Measurements from ENCODE around the gene ABCB6. TPM values are rescaled to one million over a fixed set of nuclear protein-coding genes. Genes with fewer than 3 reads are reported as not detected.
A peak's percentile ranks its signal among the peaks of the same experiment; 100 is the strongest.

ABCB6 gene
- total RNA-seq, 3 donors from 2014 or later: 6.7 to 21.3 (median 10.4) TPM

- TF ChIP-seq CTCF (IDR thresholded peaks at IDR 0.05): no peak
- H3K9me3 ChIP-seq: no peaks in the 10 kb centered on the region
- peaks cover 4% of the 10 kb centered on the region for H3K36me3 ChIP-seq (ENCODE audit: low read depth)
- H3K4me3 ChIP-seq: peak within 1 kb of the TSS; percentile 91
- DNase-seq (peak; percentile 93 to 96 (median 95)), ATAC-seq (peak; percentile 89)
- intact Hi-C loops (cut with DNase I, micrococcal nuclease): no loop called here
- peaks cover 27% of the 10 kb centered on the region for H3K4me1 ChIP-seq (ENCODE audit: low read depth)
Observed at GRCh38 chr2:219176818-219177551, 41.8 kb downstream of the ABCB6 start, which contains the start of gene CNPPD1. TSS of gene CNPPD1 (minus strand) at chr2:219176925. CDS start at chr2:219176828, 97 bp downstream.

- Histone ChIP-seq H3K36me3 (ENCODE audit: low read depth) (peaks cover 4% of the 10 kb centered on the region), H3K9me3 (no peaks in the 10 kb centered on the region), H3K4me3 (peak overlapping the region; percentile 91), H3K4me1 (ENCODE audit: low read depth) (peaks cover 24% of the 10 kb centered on the region)
- intact Hi-C loops (cut with DNase I, micrococcal nuclease): no loop called here
- ATAC-seq: peak; percentile 47
- DNase-seq: peak; percentile 63 to 85 (median 75)
- TF ChIP-seq CTCF (IDR thresholded peaks at IDR 0.05): no peak
Observed at GRCh38 chr2:219175928-219176817, 42.6 kb downstream of the ABCB6 start.

GRCh38 chr2:219175486-219175885 is 43.3 kb downstream of the ABCB6 start:
- ATAC-seq (no peak), DNase-seq (no peak)
- no peak for TF ChIP-seq CTCF (IDR thresholded peaks at IDR 0.05)
- intact Hi-C loops (cut with DNase I, micrococcal nuclease): no loop called here
- no peak overlapping the region for H3K4me3 ChIP-seq
- H3K4me1 ChIP-seq (ENCODE audit: low read depth): peaks cover 30% of the 10 kb centered on the region
- no peaks in the 10 kb centered on the region for H3K9me3 ChIP-seq
- no peaks in the 10 kb centered on the region for H3K36me3 ChIP-seq (ENCODE audit: low read depth)

GRCh38 chr2:219174801-219175200 is 44.0 kb downstream of the ABCB6 start:
- ATAC-seq (no peak), DNase-seq (no peak)
- TF ChIP-seq CTCF (IDR thresholded peaks at IDR 0.05): no peak
- Histone ChIP-seq H3K36me3 (ENCODE audit: low read depth) (no peaks in the 10 kb centered on the region), H3K4me3 (no peak overlapping the region), H3K9me3 (no peaks in the 10 kb centered on the region), H3K4me1 (ENCODE audit: low read depth) (peaks cover 34% of the 10 kb centered on the region)
- intact Hi-C loops (cut with DNase I, micrococcal nuclease): no loop called here

- no peak overlapping the region for H3K4me3 ChIP-seq
- peaks cover 28% of the 10 kb centered on the region for H3K4me1 ChIP-seq (ENCODE audit: low read depth)
- H3K36me3 ChIP-seq (ENCODE audit: low read depth): no peaks in the 10 kb centered on the region
- no peak for ATAC-seq
- intact Hi-C loops (cut with DNase I, micrococcal nuclease): no loop called here
- no peak for TF ChIP-seq CTCF (IDR thresholded peaks at IDR 0.05)
- no peaks in the 10 kb centered on the region for H3K9me3 ChIP-seq
- DNase-seq: no peak
Observed at GRCh38 chr2:219174146-219174545, 44.6 kb downstream of the ABCB6 start.

Data from mucosa of descending colon (tissue), 3 donors.